ENCODE results near the gene RCOR1. TPM values are rescaled to one million over a fixed set of nuclear protein-coding genes. Genes with fewer than 3 reads are reported as not detected.

The RCOR1 gene
- total RNA-seq, 1 donor from 2014 or later = 19.7 TPM

GRCh38 chr14:102695167-102695555 is 102.7 kb downstream of the RCOR1 start:
- no peak overlapping the region for H3K4me3 ChIP-seq (ENCODE audit: low read depth, low read length)
- FAIRE-seq = no peak
- no peak for TF ChIP-seq CTCF (IDR thresholded peaks at IDR 0.05; ENCODE audit: insufficient read depth, low read length, severe bottlenecking)

GRCh38 chr14:102696332-102696731 is 103.9 kb downstream of the RCOR1 start:
- Histone ChIP-seq H3K27me3 (ENCODE audit: control insufficient read depth, insufficient read depth, low read length) (no peaks in the 10 kb centered on the region), H3K4me3 (ENCODE audit: low read depth, low read length) (no peak overlapping the region), H3K36me3 (ENCODE audit: control insufficient read depth, insufficient read depth, low read length) (no peaks in the 10 kb centered on the region)
- no peak for FAIRE-seq
- no peak for TF ChIP-seq CTCF (IDR thresholded peaks at IDR 0.05; ENCODE audit: insufficient read depth, low read length, severe bottlenecking)
- DNase-seq (ENCODE audit: low read depth) = no peak

More at GRCh38 chr14:102695167-102695555, 102.7 kb downstream of the RCOR1 start:
- no peak for DNase-seq (ENCODE audit: low read depth)
- Histone ChIP-seq H3K27me3 (ENCODE audit: control insufficient read depth, insufficient read depth, low read length) (no peaks in the 10 kb centered on the region), H3K36me3 (ENCODE audit: control insufficient read depth, insufficient read depth, low read length) (peaks cover 1% of the 10 kb centered on the region)

GRCh38 chr14:102696856-102697495 is 104.5 kb downstream of the RCOR1 start:
- FAIRE-seq (no peak), DNase-seq (ENCODE audit: low read depth) (no peak)
- H3K27me3 ChIP-seq (ENCODE audit: control insufficient read depth, insufficient read depth, low read length) = no peaks in the 10 kb centered on the region
- H3K4me3 ChIP-seq (ENCODE audit: low read depth, low read length) = no peak overlapping the region
- no peak for TF ChIP-seq CTCF (IDR thresholded peaks at IDR 0.05; ENCODE audit: insufficient read depth, low read length, severe bottlenecking)
- H3K36me3 ChIP-seq (ENCODE audit: control insufficient read depth, insufficient read depth, low read length) = no peaks in the 10 kb centered on the region

- no peak for FAIRE-seq
- no peak for TF ChIP-seq CTCF (IDR thresholded peaks at IDR 0.05; ENCODE audit: insufficient read depth, low read length, severe bottlenecking)
Observed at GRCh38 chr14:102697501-102697900, 105.1 kb downstream of the RCOR1 start.

DNA sequence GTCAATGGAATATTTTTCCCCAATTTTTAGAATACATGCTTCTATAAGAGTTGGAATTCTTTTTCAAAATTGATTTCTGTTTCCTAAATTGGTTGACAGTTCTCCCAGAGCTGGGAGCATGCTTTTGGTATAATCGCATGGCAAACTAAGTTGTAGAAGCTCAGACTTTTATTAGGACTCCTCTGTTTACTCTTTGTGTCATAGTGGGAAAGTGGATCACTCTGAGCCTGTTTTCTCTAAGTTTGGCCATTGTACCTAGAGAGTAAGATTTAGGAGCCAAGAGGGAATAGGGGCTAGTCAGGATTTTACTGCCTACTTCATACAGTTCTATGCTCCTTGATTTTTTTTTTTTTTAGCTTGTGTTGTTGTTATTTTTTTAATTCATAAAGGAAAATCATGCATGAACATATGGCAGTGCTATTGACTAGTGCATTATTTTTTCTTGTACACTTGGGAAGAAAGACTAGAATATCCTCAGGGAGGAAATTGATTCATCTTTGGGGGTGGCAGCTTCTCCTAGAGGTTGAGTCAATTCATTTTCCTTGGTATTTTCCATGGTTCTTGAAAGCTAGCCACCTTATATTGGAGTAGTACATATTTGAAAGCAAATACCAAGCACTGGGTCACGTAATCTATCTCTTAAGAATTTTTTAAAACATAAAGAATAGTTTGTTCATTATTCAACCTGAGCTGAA is 107.1 kb downstream of the RCOR1 start:
- no peak for TF ChIP-seq CTCF (IDR thresholded peaks at IDR 0.05; ENCODE audit: insufficient read depth, low read length, severe bottlenecking)
- Histone ChIP-seq H3K27me3 (ENCODE audit: control insufficient read depth, insufficient read depth, low read length) (no peaks in the 10 kb centered on the region), H3K36me3 (ENCODE audit: control insufficient read depth, insufficient read depth, low read length) (peaks cover 4% of the 10 kb centered on the region), H3K4me3 (ENCODE audit: low read depth, low read length) (no peak overlapping the region)
- peak; percentile 40 for DNase-seq (ENCODE audit: low read depth)
- FAIRE-seq = no peak

More at GRCh38 chr14:102697501-102697900, 105.1 kb downstream of the RCOR1 start:
- DNase-seq (ENCODE audit: low read depth) = no peak
- H3K4me3 ChIP-seq (ENCODE audit: low read depth, low read length) = no peak overlapping the region
- H3K36me3 ChIP-seq (ENCODE audit: control insufficient read depth, insufficient read depth, low read length) = no peaks in the 10 kb centered on the region
- H3K27me3 ChIP-seq (ENCODE audit: control insufficient read depth, insufficient read depth, low read length) = no peaks in the 10 kb centered on the region

Measured in bronchial epithelial cell (primary cell).